Measurements from ENCODE around the gene HGD. TPM values are rescaled to one million over a fixed set of nuclear protein-coding genes. Genes with fewer than 3 reads are reported as not detected.
"Not testable (repeated sequence)": the region's sequence is repeated elsewhere in the genome, so short reads cannot be mapped to it uniquely, and the experiment has no call there.

Gene HGD
- total RNA-seq, 1 donor from 2014 or later = 11.9 TPM

- no peak overlapping the region for H3K4me3 Mint-ChIP-seq (ENCODE audit: low read depth)
- H3K36me3 Mint-ChIP-seq (ENCODE audit: insufficient read depth) = peaks cover 1% of the 10 kb centered on the region
- H3K27me3 Mint-ChIP-seq = no peaks in the 10 kb centered on the region
- no peak for TF ChIP-seq CTCF (IDR thresholded peaks at IDR 0.05; ENCODE audit: unreplicated experiment)
- H3K27ac Mint-ChIP-seq = no peak overlapping the region
- H3K9me3 Mint-ChIP-seq (ENCODE audit: low read depth) = no peaks in the 10 kb centered on the region
- no peaks in the 10 kb centered on the region for H3K4me1 Mint-ChIP-seq (ENCODE audit: low read depth)
- no peak for DNase-seq (ENCODE audit: low spot score, unreplicated experiment)
Measured at GRCh38 chr3:120646771-120647432, 35.1 kb downstream of the HGD start.

GRCh38 chr3:120645083-120645845 lies 36.8 kb downstream of the HGD start:
- Mint-ChIP-seq H3K27me3 (no peaks in the 10 kb centered on the region), H3K4me1 (ENCODE audit: low read depth) (no peaks in the 10 kb centered on the region), H3K4me3 (ENCODE audit: low read depth) (no peak overlapping the region), H3K36me3 (ENCODE audit: insufficient read depth) (no peaks in the 10 kb centered on the region), H3K27ac (no peak overlapping the region), H3K9me3 (ENCODE audit: low read depth) (no peaks in the 10 kb centered on the region)
- no peak for TF ChIP-seq CTCF (IDR thresholded peaks at IDR 0.05; ENCODE audit: unreplicated experiment)
- no peak for DNase-seq (ENCODE audit: low spot score, unreplicated experiment)

GRCh38 chr3:120642368-120642948 lies 39.6 kb downstream of the HGD start:
- no peaks in the 10 kb centered on the region for H3K4me1 Mint-ChIP-seq (ENCODE audit: low read depth)
- no peaks in the 10 kb centered on the region for H3K9me3 Mint-ChIP-seq (ENCODE audit: low read depth)
- DNase-seq (ENCODE audit: low spot score, unreplicated experiment) = no peak
- no peaks in the 10 kb centered on the region for H3K27me3 Mint-ChIP-seq
- H3K27ac Mint-ChIP-seq = no peak overlapping the region
- no peak overlapping the region for H3K4me3 Mint-ChIP-seq (ENCODE audit: low read depth)
- peaks cover 2% of the 10 kb centered on the region for H3K36me3 Mint-ChIP-seq (ENCODE audit: insufficient read depth)
- TF ChIP-seq CTCF (IDR thresholded peaks at IDR 0.05; ENCODE audit: unreplicated experiment) = no peak

DNA sequence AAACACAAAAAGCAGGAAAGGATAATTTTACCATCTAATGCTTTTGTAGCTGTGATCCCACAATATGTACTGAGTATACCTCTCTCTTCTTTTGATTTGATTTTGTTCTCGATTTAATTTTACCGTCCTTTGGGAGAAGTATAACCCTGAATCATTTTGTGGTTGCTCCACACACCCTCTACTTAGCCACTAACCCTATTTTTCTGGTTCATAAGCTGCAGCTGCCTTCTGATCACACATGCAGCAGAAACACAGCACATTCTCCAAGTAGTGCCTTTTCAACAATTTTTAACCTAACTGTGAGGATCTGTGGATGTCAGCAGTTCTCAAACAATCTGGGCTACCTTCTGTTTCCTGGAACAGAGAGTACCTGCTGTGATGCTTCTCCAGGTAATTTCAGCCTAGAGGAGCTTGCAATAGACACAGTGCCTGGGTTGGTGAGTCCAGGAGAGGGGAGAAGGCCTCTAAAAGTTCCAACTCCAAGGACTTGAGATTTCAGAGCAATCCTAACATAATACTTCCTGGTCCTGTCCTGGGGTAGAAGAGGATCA lies 40.3 kb downstream of the HGD start:
- no peak for TF ChIP-seq CTCF (IDR thresholded peaks at IDR 0.05; ENCODE audit: unreplicated experiment)
- Mint-ChIP-seq H3K4me3 (ENCODE audit: low read depth) (no peak overlapping the region), H3K27me3 (no peaks in the 10 kb centered on the region), H3K4me1 (ENCODE audit: low read depth) (no peaks in the 10 kb centered on the region), H3K27ac (no peak overlapping the region), H3K36me3 (ENCODE audit: insufficient read depth) (peaks cover 2% of the 10 kb centered on the region), H3K9me3 (ENCODE audit: low read depth) (no peaks in the 10 kb centered on the region)
- no peak for DNase-seq (ENCODE audit: low spot score, unreplicated experiment)

DNA sequence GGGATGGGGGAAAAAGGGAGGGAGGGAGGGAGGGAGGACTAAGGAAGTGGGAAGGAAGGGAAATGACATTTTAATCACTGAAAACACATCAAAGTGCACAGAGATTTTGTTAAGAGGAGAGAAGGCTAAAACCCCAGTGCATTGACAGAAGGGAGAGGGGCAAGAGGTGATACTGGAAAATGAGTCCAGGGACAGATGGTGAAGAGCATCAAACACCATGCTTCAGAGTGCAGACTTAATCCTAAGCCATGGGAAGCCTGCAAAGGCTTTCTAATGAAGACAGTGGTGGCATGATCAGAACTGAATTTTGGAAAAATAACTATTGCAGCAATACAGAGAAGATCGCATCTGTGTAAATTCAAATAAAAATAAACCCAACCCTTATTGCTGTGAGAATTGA lies 41.8 kb downstream of the HGD start:
- DNase-seq (ENCODE audit: low spot score, unreplicated experiment) = no peak
- H3K4me1 Mint-ChIP-seq (ENCODE audit: low read depth) = no peaks in the 10 kb centered on the region
- H3K27me3 Mint-ChIP-seq = no peaks in the 10 kb centered on the region
- no peak for TF ChIP-seq CTCF (IDR thresholded peaks at IDR 0.05; ENCODE audit: unreplicated experiment)
- no peak overlapping the region for H3K27ac Mint-ChIP-seq
- peaks cover 2% of the 10 kb centered on the region for H3K36me3 Mint-ChIP-seq (ENCODE audit: insufficient read depth)
- H3K4me3 Mint-ChIP-seq (ENCODE audit: low read depth) = no peak overlapping the region
- H3K9me3 Mint-ChIP-seq (ENCODE audit: low read depth) = no peaks in the 10 kb centered on the region

- not testable (repeated sequence) for H3K27ac Mint-ChIP-seq; H3K36me3 Mint-ChIP-seq (ENCODE audit: insufficient read depth); H3K9me3 Mint-ChIP-seq (ENCODE audit: low read depth); H3K27me3 Mint-ChIP-seq; H3K4me3 Mint-ChIP-seq (ENCODE audit: low read depth); DNase-seq (ENCODE audit: low spot score, unreplicated experiment); H3K4me1 Mint-ChIP-seq (ENCODE audit: low read depth)
Measured at GRCh38 chr3:120638820-120639219, 43.2 kb downstream of the HGD start.

Data from progenitor cell of endocrine pancreas (in vitro differentiated cells).